Effector memory CD8-positive, alpha-beta T cell (primary cell): ENCODE results near the gene RAB8B.

Source experiments
- ATAC-seq: fragments of 150-1000 bp; cut with Tn5 transposase; replicated peaks from 2 replicates; pipeline ENCODE4 v1.10.0; 2021; ENCODE audit warnings: mild to moderate bottlenecking, moderate library complexity
- DNase-seq, 3 experiments: peaks; one replicate each; pipeline ENCODE4 v3.0.0; 2021
- H3K27ac Mint-ChIP-seq, 2 donors: one replicate each; pipeline ENCODE4 v1.8.0; 2022; ENCODE audit warnings: mild to moderate bottlenecking in 2 of 2, mixed read lengths in 2 of 2, moderate library complexity in 2 of 2
- H3K27me3 Mint-ChIP-seq, 2 donors: one replicate each; pipeline ENCODE4 v1.8.0; 2022; ENCODE audit warnings: mixed read lengths in 2 of 2
- H3K36me3 Mint-ChIP-seq: one replicate; pipeline ENCODE4 v1.8.0; 2022; ENCODE audit warnings: mild to moderate bottlenecking, moderate library complexity, mixed read lengths; ENCODE audit not compliant: insufficient read depth
- H3K4me1 Mint-ChIP-seq, 2 donors: one replicate each; pipeline ENCODE4 v1.8.0; 2022; ENCODE audit warnings: low read depth in 2 of 2, mixed read lengths in 2 of 2
- H3K4me3 Mint-ChIP-seq, 2 donors: one replicate each; pipeline ENCODE4 v1.8.0; 2022; ENCODE audit warnings: mild to moderate bottlenecking in 2 of 2, mixed read lengths in 2 of 2, moderate library complexity in 2 of 2
- H3K9me3 Mint-ChIP-seq, 2 donors: one replicate each; pipeline ENCODE4 v1.8.0; 2022; ENCODE audit warnings: mixed read lengths in 2 of 2

The RAB8B gene

DNA sequence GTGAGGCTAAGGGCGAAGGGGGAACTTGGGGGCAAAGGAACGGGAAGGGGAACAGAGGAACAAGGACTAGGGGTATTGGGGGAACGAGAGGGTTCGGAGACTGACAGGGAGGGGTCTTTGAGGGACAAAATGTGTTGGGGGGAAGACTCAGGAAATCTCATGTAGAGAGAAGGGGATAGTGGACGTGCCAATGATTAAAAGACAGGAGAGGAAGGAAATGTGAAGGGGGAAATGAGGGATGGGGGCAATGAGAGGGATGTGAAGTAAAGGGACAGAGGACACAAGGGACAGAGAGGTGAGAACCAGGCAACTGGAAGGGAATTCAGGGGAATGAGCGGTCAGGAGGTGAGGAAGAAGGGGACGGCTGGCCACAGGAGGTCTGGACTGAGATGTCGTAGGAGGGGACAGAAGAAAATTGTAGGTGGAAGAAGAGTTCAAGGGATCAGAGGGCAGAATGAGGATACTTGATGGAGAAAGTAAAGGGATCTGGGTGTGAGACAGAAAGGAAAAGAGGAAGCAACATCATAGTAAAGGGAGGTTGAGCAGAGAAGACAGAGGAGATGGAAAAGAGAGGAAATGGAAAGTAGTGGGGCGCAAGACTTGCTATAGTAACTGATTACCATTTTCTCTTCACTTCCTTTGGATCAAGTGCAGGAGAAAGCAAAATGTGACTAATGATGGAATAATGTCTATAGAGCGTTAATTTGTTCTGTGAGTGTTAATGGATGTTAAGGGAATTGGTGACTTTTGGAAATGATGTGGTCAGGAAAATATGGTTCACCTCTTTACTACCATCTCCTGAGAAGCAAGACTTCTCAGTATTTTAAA, 749 bp downstream of the RAB8B start:
- H3K4me1 Mint-ChIP-seq = peaks cover 44 to 54% of the 10 kb centered on the region in 2 donors
- ATAC-seq (no peak), DNase-seq (no peak)
- H3K27me3 Mint-ChIP-seq = no peaks in the 10 kb centered on the region
- H3K27ac Mint-ChIP-seq = peak overlapping the region; percentile 89 to 97
- peaks cover 30% of the 10 kb centered on the region for H3K36me3 Mint-ChIP-seq
- no peaks in the 10 kb centered on the region for H3K9me3 Mint-ChIP-seq
- peak overlapping the region; percentile 90 to 98 for H3K4me3 Mint-ChIP-seq

DNA sequence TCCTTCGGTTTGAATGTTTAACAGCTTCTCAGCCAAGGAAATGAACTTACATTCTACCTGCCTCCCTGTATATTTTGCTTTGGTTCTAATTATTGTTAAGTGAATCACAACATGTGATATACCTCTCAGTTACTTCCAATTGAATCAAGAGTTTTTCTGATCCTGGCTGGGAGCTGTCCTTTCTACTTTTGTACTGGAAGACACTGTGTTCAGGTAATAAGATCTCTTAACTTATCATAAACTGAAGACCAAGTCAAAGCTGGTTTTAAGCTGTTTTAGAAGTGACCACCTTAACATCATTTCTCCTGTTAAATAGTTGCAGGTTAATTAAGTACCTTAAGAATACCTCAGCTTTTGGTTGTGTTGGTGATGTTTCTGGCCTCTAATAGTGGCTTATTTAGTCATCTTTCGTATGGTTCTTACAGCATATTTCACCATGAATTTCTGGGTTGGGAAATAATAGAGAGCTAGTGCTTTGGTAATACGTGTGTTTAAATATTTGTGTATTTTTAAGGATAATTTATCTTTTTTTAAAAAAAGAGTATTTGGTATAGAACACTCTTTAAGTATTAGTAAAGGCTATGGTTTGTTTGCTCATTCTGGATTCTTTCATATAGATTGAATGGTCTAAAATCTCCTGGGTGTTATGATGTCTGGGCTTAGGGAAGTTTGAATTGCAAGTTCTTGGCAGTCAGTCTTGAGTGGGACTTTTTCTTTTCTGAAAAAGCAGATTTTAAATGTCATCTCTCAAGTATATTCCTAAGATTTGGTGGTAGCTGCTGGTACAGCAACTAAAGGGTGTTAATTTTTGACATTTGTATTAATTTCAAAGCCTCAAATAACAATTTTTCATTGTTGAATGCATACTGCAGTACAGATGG, 1.6 kb downstream of the RAB8B start:
- Mint-ChIP-seq H3K27ac (peak overlapping the region; percentile 89 to 97), H3K4me1 (peaks cover 53 to 61% of the 10 kb centered on the region in 2 donors), H3K9me3 (no peaks in the 10 kb centered on the region), H3K36me3 (peaks cover 36% of the 10 kb centered on the region), H3K4me3 (peak overlapping the region; percentile 90 to 98), H3K27me3 (no peaks in the 10 kb centered on the region)
- ATAC-seq (no peak), DNase-seq (no peak)

DNA sequence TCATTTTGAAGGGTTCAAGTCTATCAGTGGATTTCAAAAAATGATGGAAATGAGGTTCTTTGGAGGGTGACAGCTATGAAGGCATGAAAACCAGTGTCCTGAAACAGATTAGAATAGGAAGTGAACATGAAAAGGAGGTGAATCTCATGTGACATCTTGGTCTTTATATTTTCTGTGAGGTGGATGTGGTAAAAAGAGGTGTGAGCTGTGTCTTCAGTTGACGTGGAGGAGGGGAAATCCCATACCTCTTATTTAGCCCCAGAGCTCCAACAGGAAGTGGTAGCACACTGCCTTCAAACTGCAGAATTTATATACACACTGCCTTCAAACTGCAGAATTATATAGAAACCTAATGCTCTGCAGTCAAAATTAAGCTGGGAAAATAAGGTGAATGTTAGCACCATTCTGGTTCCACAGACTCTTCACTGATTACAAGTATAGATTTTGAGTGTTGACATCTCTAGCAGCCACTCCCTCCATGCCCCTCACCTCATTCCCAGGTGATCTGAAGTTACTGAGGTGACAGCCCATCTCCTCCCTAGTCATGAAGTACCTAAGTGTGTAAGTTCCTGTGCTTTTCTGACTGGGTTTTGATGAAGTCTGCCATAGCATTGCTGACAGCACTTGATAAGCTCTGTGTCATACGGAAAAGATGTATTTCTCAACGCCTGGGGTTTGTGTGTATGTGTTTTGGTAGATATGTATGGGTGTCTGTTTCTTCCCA, 2.7 kb downstream of the RAB8B start:
- Mint-ChIP-seq H3K9me3 (no peaks in the 10 kb centered on the region), H3K27me3 (no peaks in the 10 kb centered on the region), H3K4me3 (peak overlapping the region; percentile 90 to 98), H3K27ac (peak overlapping the region; percentile 89 to 97), H3K4me1 (peaks cover 60 to 71% of the 10 kb centered on the region in 2 donors), H3K36me3 (peaks cover 39% of the 10 kb centered on the region)
- DNase-seq (peak; percentile 61 to 63 (median 62)), ATAC-seq (peak; percentile 77)

DNA sequence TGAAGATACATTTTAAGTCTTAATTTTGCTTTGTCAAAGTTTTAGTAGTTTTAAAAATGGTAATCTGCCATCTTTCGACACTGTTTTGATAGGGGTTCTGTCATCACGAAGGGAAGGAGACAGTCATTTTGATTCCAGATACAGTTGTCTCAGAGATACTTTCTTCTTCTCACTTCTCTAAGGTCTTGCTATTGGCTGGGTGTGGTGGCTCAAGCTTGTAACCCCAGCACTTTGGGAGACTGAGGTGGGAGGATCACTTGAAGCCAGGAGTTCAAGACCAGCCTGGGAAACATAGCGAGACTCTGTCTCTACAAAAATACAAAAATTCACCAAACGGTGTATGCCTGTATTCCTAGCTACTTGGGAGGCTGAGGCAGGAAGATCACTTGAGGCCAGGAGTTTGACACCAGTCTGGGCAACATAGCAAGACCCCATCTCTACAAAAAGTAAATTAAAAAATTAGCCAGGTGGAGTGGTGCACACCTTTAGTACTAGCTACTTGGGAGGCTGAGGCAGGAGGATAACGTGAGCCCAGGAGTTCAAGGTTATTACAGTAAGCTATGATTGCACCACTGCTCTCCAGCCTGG, 3.3 kb downstream of the RAB8B start:
- DNase-seq (no peak), ATAC-seq (no peak)
- peaks cover 64 to 77% of the 10 kb centered on the region in 2 donors for H3K4me1 Mint-ChIP-seq
- peak overlapping the region; percentile 89 to 97 for H3K27ac Mint-ChIP-seq
- peak overlapping the region; percentile 90 to 98 for H3K4me3 Mint-ChIP-seq
- H3K36me3 Mint-ChIP-seq = peaks cover 44% of the 10 kb centered on the region
- H3K9me3 Mint-ChIP-seq = no peaks in the 10 kb centered on the region
- no peaks in the 10 kb centered on the region for H3K27me3 Mint-ChIP-seq

DNA sequence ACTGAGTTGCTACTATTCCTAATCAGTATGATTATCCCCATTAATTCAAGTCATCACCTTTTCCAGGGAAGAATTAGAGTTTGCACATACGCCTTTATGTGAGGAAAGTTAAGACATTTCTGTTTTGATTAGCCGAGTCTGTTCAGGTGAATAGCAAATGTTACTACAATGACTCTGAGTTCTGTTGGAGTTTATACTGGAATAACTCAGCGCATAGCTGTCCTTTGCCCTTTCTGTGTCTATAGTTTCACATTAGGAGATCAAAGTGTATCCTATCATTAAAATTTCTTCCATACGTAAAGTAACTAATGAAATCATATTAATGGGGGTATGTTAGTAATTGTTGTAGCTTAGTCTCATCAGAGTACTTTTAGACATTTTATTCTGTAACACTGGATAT, 4.9 kb downstream of the RAB8B start:
- peak overlapping the region; percentile 89 to 97 for H3K27ac Mint-ChIP-seq
- peaks cover 66 to 77% of the 10 kb centered on the region in 2 donors for H3K4me1 Mint-ChIP-seq
- DNase-seq (no peak), ATAC-seq (no peak)
- H3K9me3 Mint-ChIP-seq = no peaks in the 10 kb centered on the region
- H3K4me3 Mint-ChIP-seq = peak overlapping the region; percentile 90 to 98
- H3K36me3 Mint-ChIP-seq = peaks cover 41% of the 10 kb centered on the region
- no peaks in the 10 kb centered on the region for H3K27me3 Mint-ChIP-seq

DNA sequence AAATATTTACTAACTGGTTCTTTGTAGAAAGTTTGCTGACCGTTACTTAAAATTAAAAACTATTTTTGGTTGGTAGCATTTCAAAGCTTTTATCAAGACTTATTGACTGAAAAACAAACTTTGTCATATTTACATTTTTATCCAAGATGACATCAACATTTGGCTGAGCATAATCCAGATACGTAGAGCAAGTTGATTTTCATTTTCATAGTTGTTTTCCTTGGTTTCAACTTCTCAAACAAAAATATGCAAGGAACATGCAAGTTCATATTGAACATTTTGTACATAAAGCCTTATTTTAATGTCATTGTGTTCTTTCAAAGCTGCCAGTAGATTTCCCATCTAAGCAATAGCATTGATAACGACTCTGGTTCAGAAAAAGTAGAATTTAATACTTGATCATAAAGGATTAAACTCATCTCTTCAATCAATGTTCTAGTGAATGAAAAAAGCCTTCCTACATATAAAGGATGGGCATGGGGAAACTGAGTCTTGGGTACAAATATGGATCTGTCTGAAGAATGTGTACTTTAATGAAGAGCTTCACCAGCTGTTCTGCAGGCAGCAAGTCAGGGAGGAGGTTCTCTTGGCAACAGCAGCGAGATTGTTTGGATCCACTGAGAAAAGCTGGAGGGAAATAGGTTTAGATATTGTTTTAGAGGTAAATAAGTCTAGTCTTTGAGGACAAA, 5.6 kb downstream of the RAB8B start:
- H3K4me3 Mint-ChIP-seq = peak overlapping the region; percentile 69 to 98

DNA sequence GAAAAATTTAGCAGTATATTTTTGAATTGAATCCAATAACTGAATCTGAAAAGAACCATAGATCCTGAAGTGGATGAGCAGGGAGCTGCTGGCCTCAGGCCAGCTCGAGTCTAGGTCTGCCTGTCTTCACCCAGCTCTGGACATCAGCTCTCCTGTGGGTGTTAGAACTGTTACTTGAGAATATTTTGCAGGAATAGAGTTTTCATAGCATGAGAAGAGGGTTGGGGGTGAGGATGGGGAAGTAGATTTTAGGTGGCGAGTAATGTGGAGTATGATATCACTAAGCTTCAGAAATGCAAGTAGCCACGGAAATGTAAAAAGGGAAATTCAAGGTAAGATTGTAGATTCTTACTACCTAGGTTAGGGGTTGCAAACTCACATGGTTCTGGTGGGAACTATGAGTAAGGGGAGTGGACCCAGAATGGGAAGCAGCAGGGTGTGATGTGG, 6.2 kb downstream of the RAB8B start:
- no peak for ATAC-seq
- H3K27ac Mint-ChIP-seq = peak overlapping the region; percentile 91 to 97
- no peaks in the 10 kb centered on the region for H3K9me3 Mint-ChIP-seq
- DNase-seq = no peak
- H3K27me3 Mint-ChIP-seq = no peaks in the 10 kb centered on the region
- peaks cover 66 to 80% of the 10 kb centered on the region in 2 donors for H3K4me1 Mint-ChIP-seq
- peaks cover 41% of the 10 kb centered on the region for H3K36me3 Mint-ChIP-seq
- peak overlapping the region; percentile 69 to 98 for H3K4me3 Mint-ChIP-seq

More for the DNA sequence above, 5.6 kb downstream of the RAB8B start:
- H3K36me3 Mint-ChIP-seq = peaks cover 42% of the 10 kb centered on the region
- H3K27me3 Mint-ChIP-seq = no peaks in the 10 kb centered on the region
- no peaks in the 10 kb centered on the region for H3K9me3 Mint-ChIP-seq
- peak overlapping the region; percentile 91 to 97 for H3K27ac Mint-ChIP-seq
- peaks cover 67 to 80% of the 10 kb centered on the region in 2 donors for H3K4me1 Mint-ChIP-seq
- no peak for ATAC-seq
- no peak for DNase-seq

DNA sequence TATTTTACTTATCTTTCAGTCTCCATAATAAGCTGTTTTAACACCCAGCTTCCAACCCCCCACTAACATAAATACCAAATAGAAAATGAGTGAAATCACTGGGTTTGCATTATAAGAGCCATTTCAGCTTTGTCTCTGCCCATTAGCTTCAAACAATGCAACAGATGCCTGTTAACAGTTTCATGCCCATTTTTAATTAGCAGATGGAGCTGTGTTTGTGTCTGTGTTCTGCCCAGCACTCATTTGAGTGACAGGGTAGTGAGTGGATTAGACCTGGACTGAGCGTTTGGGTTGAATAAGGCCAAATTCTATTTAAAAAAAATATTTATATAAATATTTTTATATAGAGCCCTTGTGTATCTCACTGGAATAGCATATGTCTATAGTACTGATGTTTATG, 7.4 kb downstream of the RAB8B start:
- H3K27ac Mint-ChIP-seq = peak overlapping the region in 1 of 2 donors; percentile 97
- no peaks in the 10 kb centered on the region for H3K9me3 Mint-ChIP-seq
- H3K36me3 Mint-ChIP-seq = peaks cover 43% of the 10 kb centered on the region

DNA sequence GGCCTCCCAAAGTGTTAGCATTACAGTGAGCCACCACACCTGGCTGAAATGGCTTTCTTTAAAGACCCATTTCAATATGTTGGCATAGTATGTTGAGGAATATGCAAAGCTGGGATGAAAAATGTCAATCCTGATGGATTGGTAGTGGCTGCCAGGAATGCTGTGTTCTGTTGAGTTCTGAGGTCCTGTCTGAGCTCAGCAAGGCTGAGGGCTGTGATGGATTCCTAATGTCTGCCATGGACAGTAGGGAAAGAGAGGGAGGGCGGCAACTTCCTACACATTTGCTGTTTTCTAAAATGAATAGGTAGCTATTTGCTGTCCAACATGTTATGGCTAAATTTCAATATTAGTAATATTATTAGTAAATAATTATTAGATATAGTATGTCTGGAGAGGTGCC, 8.2 kb downstream of the RAB8B start:
- ATAC-seq = no peak

More for the DNA sequence above, 7.4 kb downstream of the RAB8B start:
- peak overlapping the region in 1 of 2 donors; percentile 98 for H3K4me3 Mint-ChIP-seq
- no peak for DNase-seq
- no peaks in the 10 kb centered on the region for H3K27me3 Mint-ChIP-seq
- ATAC-seq = no peak
- H3K4me1 Mint-ChIP-seq = peaks cover 66 to 79% of the 10 kb centered on the region in 2 donors

DNA sequence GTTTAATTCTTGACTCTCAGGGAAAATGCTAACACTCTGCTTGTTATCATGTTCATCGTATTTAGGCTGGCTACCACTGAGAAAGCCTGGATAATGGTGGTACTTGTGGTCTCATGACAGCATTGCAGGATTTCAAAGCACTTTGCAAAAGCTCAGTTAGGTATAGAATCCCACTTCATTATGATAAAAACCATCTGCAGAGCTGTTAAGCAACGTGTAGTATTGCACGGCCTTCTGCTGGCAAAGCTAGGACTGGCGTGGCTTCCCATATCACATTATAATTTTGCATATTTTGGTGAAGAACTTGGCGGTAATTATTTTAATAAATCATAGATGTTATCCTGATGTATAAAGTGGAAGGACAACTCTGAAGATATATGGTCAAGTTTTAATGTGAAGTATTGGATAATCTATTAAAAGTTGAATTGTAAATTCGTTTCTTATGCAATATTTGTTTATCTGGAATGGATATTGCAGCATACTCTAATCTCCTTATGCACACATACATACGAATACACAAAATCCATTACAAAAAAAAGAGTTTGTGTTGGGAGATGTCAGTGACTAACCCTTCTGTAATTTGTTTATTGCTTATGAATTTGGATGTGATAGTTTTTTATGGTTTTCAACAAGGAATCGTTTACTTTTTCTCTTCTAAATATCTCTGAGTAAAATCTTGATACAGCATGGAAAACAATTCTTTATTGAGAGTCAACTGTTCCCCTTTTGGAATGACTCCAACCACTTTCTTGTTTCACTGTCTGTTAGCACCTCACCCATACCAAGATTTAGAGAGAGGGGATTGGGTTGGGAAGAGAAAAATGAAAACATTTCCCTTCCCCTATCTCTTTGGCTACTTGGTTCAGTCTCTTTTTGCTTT, 9.2 kb downstream of the RAB8B start:
- H3K9me3 Mint-ChIP-seq = no peaks in the 10 kb centered on the region
- peaks cover 42% of the 10 kb centered on the region for H3K36me3 Mint-ChIP-seq
- H3K27me3 Mint-ChIP-seq = no peaks in the 10 kb centered on the region
- DNase-seq (no peak), ATAC-seq (no peak)
- peak overlapping the region in 1 of 2 donors; percentile 79 for H3K27ac Mint-ChIP-seq
- H3K4me1 Mint-ChIP-seq = peaks cover 66 to 85% of the 10 kb centered on the region in 2 donors
- H3K4me3 Mint-ChIP-seq = peak overlapping the region in 1 of 2 donors; percentile 15

More for the DNA sequence above, 8.2 kb downstream of the RAB8B start:
- DNase-seq = no peak
- Mint-ChIP-seq H3K9me3 (no peaks in the 10 kb centered on the region), H3K36me3 (peaks cover 46% of the 10 kb centered on the region), H3K27ac (peak overlapping the region in 1 of 2 donors; percentile 79), H3K4me3 (peak overlapping the region; percentile 50 to 98), H3K4me1 (peaks cover 64 to 78% of the 10 kb centered on the region in 2 donors), H3K27me3 (no peaks in the 10 kb centered on the region)

DNA sequence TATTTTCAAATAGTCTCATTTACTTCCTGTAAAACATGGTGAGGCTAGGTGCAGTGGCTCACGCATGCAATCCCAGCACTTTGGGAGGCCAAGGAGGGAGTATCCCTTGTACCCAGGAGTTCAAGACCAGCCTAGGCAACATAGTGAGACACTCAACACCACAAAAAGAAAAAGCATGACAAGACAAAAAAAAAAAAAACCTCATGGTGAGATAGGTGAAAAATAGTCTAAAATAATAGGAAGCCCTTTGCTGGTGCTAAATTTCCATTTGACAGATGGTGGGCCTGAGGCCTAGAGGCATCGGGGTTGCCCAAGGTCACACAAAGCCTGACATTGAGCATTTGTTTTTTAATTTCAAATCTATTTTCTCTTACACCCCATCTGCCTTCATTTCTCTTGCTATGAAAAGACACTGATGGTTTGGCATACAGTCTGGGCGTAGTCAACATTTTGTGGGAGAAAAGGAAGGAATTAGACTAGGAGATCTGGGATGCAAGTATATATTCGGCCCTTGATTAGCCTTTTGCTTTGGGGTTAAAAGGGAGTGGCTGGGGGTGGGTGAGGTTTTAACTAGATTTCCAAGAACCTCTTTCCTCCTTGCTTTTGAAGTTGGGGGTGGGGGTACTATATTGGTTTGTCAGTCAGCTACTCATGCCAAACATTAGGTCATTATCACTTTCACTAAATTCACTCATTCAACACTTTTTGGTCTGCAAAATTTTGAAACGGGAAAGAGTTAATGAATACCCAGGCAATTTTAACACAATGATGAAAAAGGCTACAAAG, 11.3 kb downstream of the RAB8B start:
- H3K36me3 Mint-ChIP-seq = peaks cover 46% of the 10 kb centered on the region
- H3K4me3 Mint-ChIP-seq = peak overlapping the region; percentile 66 to 71
- no peaks in the 10 kb centered on the region for H3K27me3 Mint-ChIP-seq
- peak overlapping the region; percentile 65 to 81 for H3K27ac Mint-ChIP-seq
- H3K9me3 Mint-ChIP-seq = no peaks in the 10 kb centered on the region
- DNase-seq (no peak), ATAC-seq (no peak)
- peaks cover 62 to 84% of the 10 kb centered on the region in 2 donors for H3K4me1 Mint-ChIP-seq
